SK-N-SH (cell line): Measurements from ENCODE around the gene DLEU7. TPM values are rescaled to one million over a fixed set of nuclear protein-coding genes. Genes with fewer than 3 reads are reported as not detected.

Source experiments
- CTCF ChIA-PET: fragments of 300-600, 350-600 bp; formaldehyde crosslinking; extraction: SDS; loops from one replicate; lab custom pipeline; 2021; lab: Yijun Ruan, JAX
- POLR2A ChIA-PET: fragments of 350-600 bp; sonication (Branson Sonifier 250); formaldehyde crosslinking; extraction: SDS; loops from one replicate; lab custom pipeline; 2020; ENCODE audit warnings: antibody characterized with exemption, inconsistent platforms; lab: Yijun Ruan, JAX
- DNase-seq: peaks from one replicate; pipeline ENCODE4 v3.0.0; 2012
- H2AFZ ChIP-seq: fragments of 200-600 bp; sonication (generic); 2 replicates; pipeline ENCODE4 v1.8.1; 2016; ENCODE audit warnings: antibody characterized with exemption, mild to moderate bottlenecking, low read depth
- H3F3A ChIP-seq: fragments of 200-600 bp; sonication (generic); replicated peaks from 2 replicates; pipeline ENCODE3; 2016; ENCODE audit warnings: antibody characterized with exemption, mild to moderate bottlenecking; ENCODE audit not compliant: insufficient read depth
- H3K27ac ChIP-seq, 2 experiments: fragments of 200-500 bp in 1 of 2; fragments of 200-600 bp in 1 of 2; sonication (Bioruptor generic) in 1 of 2; sonication (generic), shearing (Covaris generic) in 1 of 2; 2 replicates each; pipeline versions ENCODE4 v1.5.1 to v1.6.1; 2014 to 2016; ENCODE audit warnings: low read depth in 2 of 2, inconsistent platforms in 1 of 2, low read length in 1 of 2, mild to moderate bottlenecking in 1 of 2, mixed read lengths in 1 of 2
- H3K27me3 ChIP-seq: fragments of 200-600 bp; sonication (generic), shearing (Covaris generic); 2 replicates; pipeline ENCODE4 v1.6.1; 2016; ENCODE audit warnings: mixed run types; ENCODE audit not compliant: insufficient read depth
- H3K36me3 ChIP-seq, 2 experiments: fragments of 200-500 bp in 1 of 2; fragments of 200-600 bp in 1 of 2; sonication (Bioruptor generic) in 1 of 2; sonication (generic) in 1 of 2; replicated peaks in 1 of 2; 2 replicates each; pipeline versions ENCODE3 to v1.5.1; 2014 to 2016; ENCODE audit warnings: low read length in 1 of 2, mild to moderate bottlenecking in 1 of 2; ENCODE audit not compliant: insufficient read depth in 2 of 2, control insufficient read depth in 1 of 2
- H3K4me1 ChIP-seq, 2 experiments: fragments of 200-500 bp in 1 of 2; fragments of 200-600 bp in 1 of 2; sonication (Bioruptor generic) in 1 of 2; sonication (generic), shearing (Covaris generic) in 1 of 2; 2 replicates each; pipeline versions ENCODE4 v1.5.1 to v1.6.1; 2014 to 2016; ENCODE audit warnings: low read depth in 1 of 2, low read length in 1 of 2, mixed run types in 1 of 2; ENCODE audit not compliant: insufficient read depth in 2 of 2, control insufficient read depth in 1 of 2
- H3K4me2 ChIP-seq: fragments of 200-600 bp; sonication (generic), shearing (Covaris generic); 2 replicates; pipeline ENCODE4 v1.6.1; 2017; ENCODE audit warnings: mixed run types
- H3K4me3 ChIP-seq, 2 experiments: fragments of 200-500 bp in 1 of 2; fragments of 200-600 bp in 1 of 2; sonication (Bioruptor generic) in 1 of 2; sonication (generic), shearing (Covaris generic) in 1 of 2; 2 replicates each; pipeline versions ENCODE4 v1.5.1 to v1.8.1; 2014 to 2016; ENCODE audit warnings: low read depth in 2 of 2, inconsistent platforms in 1 of 2, low read length in 1 of 2, mild to moderate bottlenecking in 1 of 2, mixed read lengths in 1 of 2, moderate library complexity in 1 of 2
- H3K79me2 ChIP-seq: fragments of 200-600 bp; sonication (generic); 2 replicates; pipeline ENCODE4 v1.8.1; 2017; ENCODE audit warnings: mild to moderate bottlenecking; ENCODE audit not compliant: insufficient read depth
- H3K9ac ChIP-seq: fragments of 200-600 bp; sonication (generic); 2 replicates; pipeline ENCODE4 v1.6.1; 2017; ENCODE audit warnings: mixed run types
- H3K9me2 ChIP-seq: fragments of 200-600 bp; sonication (generic); 2 replicates; pipeline ENCODE4 v1.6.1; 2017; ENCODE audit warnings: mixed run types
- H3K9me3 ChIP-seq: fragments of 200-600 bp; sonication (generic); 2 replicates; pipeline ENCODE4 v1.6.1; 2017; ENCODE audit warnings: mixed run types, mild to moderate bottlenecking, moderate library complexity
- H4K20me1 ChIP-seq: fragments of 200-600 bp; sonication (generic); 2 replicates; pipeline ENCODE4 v1.6.1; 2017; ENCODE audit warnings: mild to moderate bottlenecking, mixed run types; ENCODE audit not compliant: insufficient read depth
- CHD2 ChIP-seq: fragments of 150-350 bp; IDR thresholded peaks from 2 replicates; pipeline ENCODE4 v1.6.1; 2018; ENCODE audit warnings: low read length; ENCODE audit not compliant: partially characterized antibody
- ELF1 ChIP-seq: IDR thresholded peaks from 2 replicates; pipeline ENCODE4 v1.4.0; 2012
- FOSL2 ChIP-seq: IDR thresholded peaks from 2 replicates; pipeline ENCODE4 v1.4.0; 2012; ENCODE audit warnings: low read depth, mild to moderate bottlenecking, moderate library complexity, borderline replicate concordance
- FOXJ3 ChIP-seq: sonication (generic); formaldehyde crosslinking; IDR thresholded peaks from 2 replicates; pipeline ENCODE4 v1.5.1; 2020; ENCODE audit warnings: mild to moderate bottlenecking, missing genetic modification reagents
- FOXM1 ChIP-seq: IDR thresholded peaks from 2 replicates; pipeline ENCODE4 v1.4.0; 2012; ENCODE audit warnings: low read depth, mild to moderate bottlenecking
- GABPA ChIP-seq: IDR thresholded peaks from 2 replicates; pipeline ENCODE4 v1.4.0; 2012; ENCODE audit warnings: low read depth, mild to moderate bottlenecking
- MAX ChIP-seq: IDR thresholded peaks from 2 replicates; pipeline ENCODE4 v1.4.0; 2012; ENCODE audit warnings: low read depth
- MEF2A ChIP-seq: IDR thresholded peaks from 2 replicates; pipeline ENCODE4 v1.4.0; 2012; ENCODE audit warnings: low read depth, borderline replicate concordance
- NFIC ChIP-seq: IDR thresholded peaks from 2 replicates; pipeline ENCODE4 v1.4.0; 2012; ENCODE audit warnings: borderline replicate concordance
- RAD21 ChIP-seq: IDR thresholded peaks from 2 replicates; pipeline ENCODE4 v1.6.1; 2012; ENCODE audit warnings: mild to moderate bottlenecking, low read length
- RCOR1 ChIP-seq: fragments of 150-350 bp; IDR thresholded peaks from 2 replicates; pipeline ENCODE4 v1.6.1; 2017; ENCODE audit warnings: antibody characterized with exemption, low read length
- REST ChIP-seq: IDR thresholded peaks from 2 replicates; pipeline ENCODE4 v1.6.1; 2012; ENCODE audit warnings: mild to moderate bottlenecking, low read depth, low read length, moderate library complexity
- RFX5 ChIP-seq: IDR thresholded peaks from 2 replicates; pipeline ENCODE4 v1.6.1; 2012; ENCODE audit warnings: mild to moderate bottlenecking, improper control_type of control experiment, low read length
- SMC3 ChIP-seq: IDR thresholded peaks from 2 replicates; pipeline ENCODE4 v1.6.1; 2012; ENCODE audit warnings: low read depth, low read length, improper control_type of control experiment
- TAF1 ChIP-seq: IDR thresholded peaks from 2 replicates; pipeline ENCODE4 v1.6.1; 2012; ENCODE audit warnings: low read depth, mild to moderate bottlenecking, low read length, moderate library complexity, borderline replicate concordance
- TCF12 ChIP-seq: IDR thresholded peaks from 2 replicates; pipeline ENCODE4 v1.4.0; 2012
- WGBS: methylation state at CpG from one replicate; pipeline ENCODE4 v1.1.6; 2017; ENCODE audit warnings: low lambda C conversion rate; 5-methylcytosine and 5-hydroxymethylcytosine counted together
- polyA plus RNA-seq, 3 experiments: library from polyadenylated mRNA; depleted of rRNA; stranded (reverse); fragments of >200 nt; gene quantifications; 2 replicates each; pipeline ENCODE4 v1.2.3, GENCODE V29; 2012

DLEU7 gene
- polyA plus RNA-seq, 1 of the 3 experiments (the other 2 are of a cell fraction), result not detected

- Histone ChIP-seq H3K27me3 (no peaks in the 10 kb centered on the region), H3K36me3 (no peaks in the 10 kb centered on the region), H3K79me2 (no peaks in the 10 kb centered on the region), H3F3A (no peaks in the 10 kb centered on the region), H3K4me2 (no peak overlapping the region), H3K4me1 (peaks cover 0 to 7% of the 10 kb centered on the region in 2 experiments; a peak in 2 of 4 replicates), H3K9ac (no peak overlapping the region), H3K27ac (no peak overlapping the region), H4K20me1 (no peaks in the 10 kb centered on the region), H3K9me2 (no peaks in the 10 kb centered on the region), H2AFZ (no peak overlapping the region), H3K9me3 (peaks cover 3% of the 10 kb centered on the region; the same call in 1 of the 2 replicates), H3K4me3 (no peak overlapping the region)
- no peak for DNase-seq
- POLR2A ChIA-PET, result no interaction called here
- CTCF ChIA-PET, result interaction anchor here (0.6 to 2.5 kb wide), 17 partner anchors 9 to 823 kb away, joined by 3 to 16 read pairs (median 5); partner anchors contain the start of gene TRIM13
- WGBS, result 79% methylated on average over 6 of the region's 6 CpGs
- TF ChIP-seq FOXJ3 (CRISPR knock-in tag) (no peak), RAD21 (no peak), RFX5 (no peak), ELF1 (no peak), TCF12 (no peak)
Observed at GRCh38 chr13:50800091-50800739, 43.3 kb downstream of the DLEU7 start.

GRCh38 chr13:50798923-50799322 lies 44.6 kb downstream of the DLEU7 start:
- Histone ChIP-seq H3K4me2 (no peak overlapping the region), H3K9me3 (no peaks in the 10 kb centered on the region), H3K27ac (no peak overlapping the region), H3K4me3 (no peak overlapping the region), H3K36me3 (no peaks in the 10 kb centered on the region), H3K79me2 (no peaks in the 10 kb centered on the region), H3K9ac (no peak overlapping the region), H3K27me3 (no peaks in the 10 kb centered on the region), H3K4me1 (peaks cover 0 to 7% of the 10 kb centered on the region in 2 experiments; a peak in 2 of 4 replicates), H3F3A (no peaks in the 10 kb centered on the region), H2AFZ (no peak overlapping the region), H4K20me1 (no peaks in the 10 kb centered on the region), H3K9me2 (no peaks in the 10 kb centered on the region)
- DNase-seq, result no peak
- 83% methylated on average over 2 of the region's 2 CpGs for WGBS
- CTCF ChIA-PET, result interaction anchor here (1.1 to 2.5 kb wide), 3 partner anchors 113 to 715 kb away, joined by 3 to 14 read pairs (median 6); no protein-coding TSS in a partner anchor
- TF ChIP-seq TCF12 (peak; percentile 71), FOSL2 (peak; percentile 30; the same call in 1 of the 2 replicates), ELF1 (no peak)
- POLR2A ChIA-PET, result no interaction called here

GRCh38 chr13:50797091-50797490 lies 46.4 kb downstream of the DLEU7 start:
- Histone ChIP-seq H3K4me3 (no peak overlapping the region), H3F3A (no peaks in the 10 kb centered on the region), H3K9ac (no peak overlapping the region), H3K27ac (no peak overlapping the region), H3K9me2 (no peaks in the 10 kb centered on the region), H3K4me1 (peaks cover 0 to 7% of the 10 kb centered on the region in 2 experiments; a peak in 2 of 4 replicates), H3K36me3 (no peaks in the 10 kb centered on the region), H4K20me1 (no peaks in the 10 kb centered on the region), H3K79me2 (no peaks in the 10 kb centered on the region), H3K9me3 (no peaks in the 10 kb centered on the region), H3K27me3 (no peaks in the 10 kb centered on the region), H2AFZ (no peak overlapping the region), H3K4me2 (no peak overlapping the region)
- DNase-seq, result no peak
- ChIA-PET CTCF (interaction anchor here (1.1 kb wide), 1 partner anchor 11 kb away, joined by 3 read pairs; no protein-coding TSS in a partner anchor), POLR2A (no interaction called here)
- WGBS, result 68% methylated on average over 8 of the region's 8 CpGs
- no peak for TF ChIP-seq SMC3
- no peak for TF ChIP-seq RAD21
- no peak for TF ChIP-seq TAF1
- TF ChIP-seq MEF2A, result no peak
- no peak for TF ChIP-seq CHD2
- no peak for TF ChIP-seq NFIC
- TF ChIP-seq FOXJ3 (CRISPR knock-in tag), result no peak
- no peak for TF ChIP-seq RCOR1
- TF ChIP-seq RFX5, result no peak
- TF ChIP-seq GABPA, result no peak
- no peak for TF ChIP-seq MAX
- TF ChIP-seq FOSL2, result no peak
- TF ChIP-seq REST, result no peak
- no peak for TF ChIP-seq FOXM1
